Measurements from ENCODE around the gene LMO4. TPM values are rescaled to one million over a fixed set of nuclear protein-coding genes. Genes with fewer than 3 reads are reported as not detected.

Gene LMO4
- total RNA-seq, 2 experiments from 2014 or later: 35.1 to 36.8 TPM

- DNase-seq (no peak), ATAC-seq (no peak)
- Mint-ChIP-seq H3K4me3 (no peak overlapping the region), H3K36me3 (ENCODE audit: low read depth) (no peaks in the 10 kb centered on the region), H3K27ac (no peak overlapping the region), H3K4me1 (ENCODE audit: low read depth) (no peaks in the 10 kb centered on the region), H3K27me3 (no peaks in the 10 kb centered on the region), H3K9me3 (no peaks in the 10 kb centered on the region)
- intact Hi-C loops (cut with micrococcal nuclease): no loop called here
- ChIA-PET CTCF (no interaction called here), POLR2A (no interaction called here)
- no peak for TF ChIP-seq CTCF (IDR thresholded peaks at IDR 0.05)
Measured at GRCh38 chr1:87394513-87394912, 65.8 kb downstream of the LMO4 start.

- intact Hi-C loops (cut with micrococcal nuclease): no loop called here
- Mint-ChIP-seq H3K27me3 (no peaks in the 10 kb centered on the region), H3K4me3 (no peak overlapping the region), H3K4me1 (ENCODE audit: low read depth) (no peaks in the 10 kb centered on the region), H3K36me3 (ENCODE audit: low read depth) (no peaks in the 10 kb centered on the region), H3K9me3 (no peaks in the 10 kb centered on the region), H3K27ac (no peak overlapping the region)
- ChIA-PET CTCF (no interaction called here), POLR2A (no interaction called here)
- TF ChIP-seq CTCF (IDR thresholded peaks at IDR 0.05): no peak
- no peak for ATAC-seq
- DNase-seq: no peak
Measured at GRCh38 chr1:87394982-87395381, 66.3 kb downstream of the LMO4 start.

Data from activated CD8-positive, alpha-beta T cell treated with anti-CD3 and anti-CD28 coated beads for 36 hours (primary cell).